Sigmoid colon (tissue), 7 donors: ENCODE measurements around the gene TRAF4. TPM values are rescaled to one million over a fixed set of nuclear protein-coding genes. Genes with fewer than 3 reads are reported as not detected.
A peak's percentile ranks its signal among the peaks of the same experiment; 100 is the strongest.

Source experiments
- DNase-seq: peaks from one replicate; pipeline ENCODE4 v3.0.0-alpha.2; 2019
- H3K27ac ChIP-seq, 4 donors: fragments of 200-600 bp; sonication (generic); one replicate each; pipeline ENCODE4 v1.5.1; 2016 to 2019; ENCODE audit warnings: mild to moderate bottlenecking in 1 of 4
- H3K27me3 ChIP-seq, 3 donors: fragments of 200-600 bp; sonication (generic); one replicate each; pipeline ENCODE4 v1.5.1; 2019; ENCODE audit warnings: mild to moderate bottlenecking in 1 of 3
- H3K36me3 ChIP-seq, 4 donors: fragments of 200-600 bp; sonication (generic); one replicate each; pipeline ENCODE4 v1.5.1; 2016 to 2019
- H3K4me1 ChIP-seq, 4 donors: fragments of 200-600 bp; sonication (generic); one replicate each; pipeline ENCODE4 v1.5.1; 2017 to 2019
- H3K4me3 ChIP-seq, 4 donors: fragments of 200-600 bp; sonication (generic); one replicate each; pipeline ENCODE4 v1.5.1; 2017 to 2019; ENCODE audit warnings: mild to moderate bottlenecking in 2 of 4, moderate library complexity in 1 of 4
- H3K9me3 ChIP-seq, 4 donors: fragments of 200-600 bp in 3 of 4; sonication (generic) in 3 of 4; one replicate each; pipeline versions ENCODE4 v1.5.1 to v1.6.1; 2013 to 2019
- EP300 ChIP-seq, 4 donors: sonication (generic); formaldehyde crosslinking; IDR thresholded peaks; one replicate each; pipeline ENCODE4 v1.6.1; 2017; ENCODE audit warnings: antibody characterized with exemption in 4 of 4
- POLR2A ChIP-seq, 2 donors: fragments of 450-650 bp; IDR thresholded peaks; one replicate each; pipeline ENCODE4 v1.6.1; 2016; ENCODE audit warnings: antibody characterized with exemption in 2 of 2, mild to moderate bottlenecking in 2 of 2, moderate library complexity in 2 of 2
- POLR2AphosphoS5 ChIP-seq, 4 donors: sonication (generic); formaldehyde crosslinking; IDR thresholded peaks; one replicate each; pipeline ENCODE4 v1.6.1; 2017; ENCODE audit warnings: antibody characterized with exemption in 4 of 4
- WGBS, 2 donors: extraction: QIAGEN DNeasy Blood & Tissue Kit; methylation state at CpG; one replicate each; pipeline ENCODE4 v1.1.7; 2013; 5-methylcytosine and 5-hydroxymethylcytosine counted together
- intact Hi-C: fragments of 100-400 bp; cut with DNase I; formaldehyde crosslinking; loops from one replicate; pipeline ENCODE4 v1.15.1; 2023
- polyA plus RNA-seq, 3 donors: library from polyadenylated mRNA; stranded (reverse); fragments of 200-250 nt; gene quantifications; one replicate each; pipeline ENCODE4 v1.2.3, GENCODE V29; 2013
- total RNA-seq, 4 donors: library from RNA; depleted of rRNA; stranded (reverse); fragments of >200 nt; gene quantifications; one replicate each; pipeline ENCODE4 v1.1.0, GENCODE V29; 2016
- TF ChIP-seq, protein P1 (sequence below), 4 experiments: fragments of 450-650 bp in 3 of 4; fragments of 200-600 bp in 1 of 4; IDR thresholded peaks; one replicate each; pipeline ENCODE4 v1.5.1; 2016 to 2019; ENCODE audit warnings: antibody characterized with exemption in 4 of 4, mild to moderate bottlenecking in 3 of 4, moderate library complexity in 2 of 4
- donor health status: healthy with polysubstance abuse.
- donor health status: Bipolar disorder and iron deficiency.
- donor health status: healthy.

TRAF4 gene
- total and polyA plus RNA-seq, 7 donors: 3.9 to 94.1 (median 11.6) TPM

DNA sequence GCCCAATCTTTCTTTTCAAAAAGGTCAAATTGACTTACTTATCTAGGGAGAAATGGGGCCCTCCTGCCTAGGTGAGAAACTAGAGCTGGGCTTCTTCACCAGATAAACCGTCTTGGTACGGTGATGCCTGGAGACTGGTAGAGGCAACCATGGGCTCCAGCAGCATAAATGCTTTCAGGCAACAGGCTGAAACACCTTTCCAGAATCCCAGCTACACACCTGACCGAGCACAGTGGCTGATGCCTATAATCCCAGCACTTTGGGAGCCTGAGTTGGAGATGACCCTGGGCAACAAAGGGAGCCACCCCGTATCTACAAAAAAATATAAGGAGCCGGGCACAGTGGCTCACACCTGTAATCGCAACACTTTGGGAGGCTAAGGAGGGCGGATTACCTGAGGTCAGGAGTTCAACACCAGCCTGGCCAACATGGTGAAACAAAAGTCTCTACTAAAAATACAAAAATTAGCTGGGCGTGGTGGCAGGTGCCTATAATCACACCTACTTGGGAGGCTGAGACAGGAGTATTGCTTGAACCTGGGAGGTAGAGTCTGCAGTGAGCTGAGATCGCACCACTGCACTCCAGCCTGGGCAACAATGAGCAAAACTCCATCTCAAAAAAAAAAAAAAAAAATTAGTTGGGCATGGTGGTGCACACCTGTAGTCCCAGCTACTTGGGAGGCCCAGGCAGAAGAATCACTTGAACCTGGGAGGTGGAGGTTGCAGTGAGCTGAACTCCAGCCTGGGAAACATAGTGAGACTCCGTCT, 8.0 kb downstream of the TRAF4 start:
- Histone ChIP-seq H3K4me1 (peaks cover 0 to 11% (median 5%) of the 10 kb centered on the region in 4 donors), H3K9me3 (no peaks in the 10 kb centered on the region), H3K4me3 (no peak overlapping the region), H3K36me3 (peaks cover 0 to 13% (median 4%) of the 10 kb centered on the region in 4 donors), H3K27me3 (no peaks in the 10 kb centered on the region), H3K27ac (no peak overlapping the region)
- intact Hi-C loops: no loop called here
- TF ChIP-seq, protein P1, sequence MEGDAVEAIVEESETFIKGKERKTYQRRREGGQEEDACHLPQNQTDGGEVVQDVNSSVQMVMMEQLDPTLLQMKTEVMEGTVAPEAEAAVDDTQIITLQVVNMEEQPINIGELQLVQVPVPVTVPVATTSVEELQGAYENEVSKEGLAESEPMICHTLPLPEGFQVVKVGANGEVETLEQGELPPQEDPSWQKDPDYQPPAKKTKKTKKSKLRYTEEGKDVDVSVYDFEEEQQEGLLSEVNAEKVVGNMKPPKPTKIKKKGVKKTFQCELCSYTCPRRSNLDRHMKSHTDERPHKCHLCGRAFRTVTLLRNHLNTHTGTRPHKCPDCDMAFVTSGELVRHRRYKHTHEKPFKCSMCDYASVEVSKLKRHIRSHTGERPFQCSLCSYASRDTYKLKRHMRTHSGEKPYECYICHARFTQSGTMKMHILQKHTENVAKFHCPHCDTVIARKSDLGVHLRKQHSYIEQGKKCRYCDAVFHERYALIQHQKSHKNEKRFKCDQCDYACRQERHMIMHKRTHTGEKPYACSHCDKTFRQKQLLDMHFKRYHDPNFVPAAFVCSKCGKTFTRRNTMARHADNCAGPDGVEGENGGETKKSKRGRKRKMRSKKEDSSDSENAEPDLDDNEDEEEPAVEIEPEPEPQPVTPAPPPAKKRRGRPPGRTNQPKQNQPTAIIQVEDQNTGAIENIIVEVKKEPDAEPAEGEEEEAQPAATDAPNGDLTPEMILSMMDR (IDR thresholded peaks at IDR 0.05): no peak
- TF ChIP-seq EP300 (IDR thresholded peaks at IDR 0.05) (no peak), POLR2AphosphoS5 (IDR thresholded peaks at IDR 0.05) (no peak), POLR2A (IDR thresholded peaks at IDR 0.05) (no peak)
- WGBS, 2 donors: 92 to 94% methylated on average over 10 of the region's 10 CpGs
- DNase-seq: no peak

DNA sequence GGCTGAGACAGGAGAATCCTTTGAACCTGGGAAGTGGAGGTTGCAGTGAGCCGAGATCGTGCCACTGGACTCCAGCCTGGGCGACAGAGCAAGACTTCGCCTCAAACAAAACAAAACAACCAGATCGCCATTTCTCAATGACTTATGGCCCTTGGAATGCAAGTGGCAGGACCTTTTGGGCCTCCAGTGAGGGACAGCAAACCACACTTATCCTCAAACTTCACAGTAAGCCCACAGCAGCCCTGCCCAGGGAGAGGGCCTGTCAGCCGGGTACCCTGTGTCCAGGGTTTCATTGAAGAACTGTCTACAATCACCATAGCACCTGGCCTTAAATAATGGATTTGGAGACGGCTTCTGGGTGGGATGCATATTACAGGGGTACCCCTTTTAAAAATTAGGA, 11.7 kb downstream of the TRAF4 start:
- intact Hi-C loops: no loop called here

DNA sequence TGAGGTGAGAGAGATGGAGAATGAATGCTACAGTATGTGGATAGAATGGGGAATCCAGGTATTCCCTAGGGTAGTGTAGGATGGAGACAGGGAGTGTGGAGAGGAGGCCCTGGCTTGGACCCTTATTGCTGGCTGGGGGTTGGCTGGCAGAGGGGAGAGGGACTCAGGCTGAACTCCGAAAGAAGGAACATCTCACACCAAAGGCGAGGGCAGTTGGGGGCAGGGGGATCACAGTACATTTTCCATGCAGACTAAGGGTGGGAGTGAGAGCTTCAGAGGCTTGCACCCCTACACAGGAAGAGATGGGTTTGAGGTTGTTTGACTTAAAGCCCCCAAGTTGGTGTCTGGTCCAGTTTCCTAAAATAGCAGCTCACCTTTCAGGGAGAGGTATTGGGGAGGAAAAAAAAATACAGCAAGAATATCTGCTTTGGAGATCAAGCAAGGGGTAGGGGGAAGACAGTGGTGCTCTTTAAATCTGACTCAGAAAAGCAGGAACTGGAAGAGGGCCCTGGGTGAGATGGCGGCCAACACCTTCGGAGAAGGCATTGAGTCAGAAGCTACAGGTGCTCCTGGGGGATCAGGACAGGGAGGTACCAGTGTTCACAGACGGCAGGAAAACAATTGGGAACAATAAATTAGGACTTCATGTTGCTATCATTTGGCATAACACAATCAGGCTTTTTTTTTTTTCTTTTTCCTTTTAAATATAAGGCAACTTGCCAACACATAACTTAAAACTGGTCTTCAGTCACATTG, 12.4 kb downstream of the TRAF4 start:
- no peaks in the 10 kb centered on the region for H3K9me3 ChIP-seq
- TF ChIP-seq POLR2AphosphoS5 (IDR thresholded peaks at IDR 0.05) (no peak), POLR2A (IDR thresholded peaks at IDR 0.05) (no peak), EP300 (IDR thresholded peaks at IDR 0.05) (no peak)
- TF ChIP-seq, protein P1 (IDR thresholded peaks at IDR 0.05): no peak
- peaks cover 0 to 36% (median 12%) of the 10 kb centered on the region in 4 donors for H3K36me3 ChIP-seq
- no peak overlapping the region for H3K4me3 ChIP-seq
- WGBS, 2 donors: 83 to 92% methylated on average over 5 of the region's 5 CpGs
- peaks cover 0 to 6% (median under 1%) of the 10 kb centered on the region in 4 donors for H3K4me1 ChIP-seq
- no peaks in the 10 kb centered on the region for H3K27me3 ChIP-seq
- DNase-seq: no peak
- intact Hi-C loops: no loop called here
- no peak overlapping the region for H3K27ac ChIP-seq

More for the DNA sequence above, 11.7 kb downstream of the TRAF4 start:
- Histone ChIP-seq H3K27me3 (no peaks in the 10 kb centered on the region), H3K27ac (no peak overlapping the region), H3K4me3 (no peak overlapping the region), H3K9me3 (no peaks in the 10 kb centered on the region), H3K36me3 (peaks cover 0 to 36% (median 12%) of the 10 kb centered on the region in 4 donors), H3K4me1 (peaks cover 0 to under 1% (median 0%) of the 10 kb centered on the region in 4 donors)
- whole genome bisulfite sequencing, 2 donors: 90 to 94% methylated on average over 7 of the region's 7 CpGs
- TF ChIP-seq POLR2AphosphoS5 (IDR thresholded peaks at IDR 0.05) (no peak), EP300 (IDR thresholded peaks at IDR 0.05) (no peak), POLR2A (IDR thresholded peaks at IDR 0.05) (no peak)
- TF ChIP-seq, protein P1 (IDR thresholded peaks at IDR 0.05): no peak
- DNase-seq: no peak

DNA sequence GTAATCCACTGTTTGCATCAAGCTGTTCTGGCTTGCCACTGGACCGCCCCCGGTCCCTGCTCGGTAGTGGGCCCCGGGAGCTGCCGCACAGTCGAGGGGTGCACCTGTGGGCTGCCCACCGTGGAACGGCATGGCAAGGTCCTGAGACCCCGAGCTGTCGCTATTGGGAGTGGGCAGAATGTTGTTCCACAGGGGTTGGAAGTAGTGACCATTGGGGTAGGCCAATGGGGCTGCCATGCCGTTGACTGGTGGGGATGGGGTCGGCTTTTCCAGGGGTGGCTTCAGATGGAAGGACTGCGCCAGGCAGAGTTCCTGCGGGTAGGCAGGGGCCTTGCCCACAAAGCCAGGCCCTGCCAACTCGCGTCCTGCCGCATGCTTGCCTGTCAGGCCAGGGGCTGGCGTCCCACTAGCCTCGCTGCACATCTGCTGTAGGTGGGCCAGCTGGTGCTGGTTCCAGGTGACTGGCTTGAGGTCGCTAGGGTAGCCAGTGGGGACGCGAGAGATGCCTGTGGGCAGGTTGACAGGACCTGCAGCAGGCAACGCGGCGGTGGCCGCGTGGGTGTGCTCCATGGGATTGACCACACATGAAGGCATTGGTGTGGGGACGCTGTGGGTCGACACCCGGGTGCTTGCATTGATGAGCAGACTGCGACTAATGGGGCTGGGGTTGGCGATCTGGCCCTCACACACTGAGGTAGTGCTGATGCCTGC, 14.8 kb downstream of the TRAF4 start:
- 96 to 97% methylated on average over 32 of the region's 32 CpGs for WGBS, 2 donors
- DNase-seq: peak; percentile 64
- TF ChIP-seq POLR2A (IDR thresholded peaks at IDR 0.05) (no peak), POLR2AphosphoS5 (IDR thresholded peaks at IDR 0.05) (no peak), EP300 (IDR thresholded peaks at IDR 0.05) (no peak)
- TF ChIP-seq, protein P1 (IDR thresholded peaks at IDR 0.05): no peak
- intact Hi-C loops: no loop called here
- H3K27me3 ChIP-seq: no peaks in the 10 kb centered on the region
- H3K4me1 ChIP-seq: peaks cover 0 to 12% (median 4%) of the 10 kb centered on the region in 4 donors
- H3K4me3 ChIP-seq: no peak overlapping the region
- peaks cover 0 to 36% (median 12%) of the 10 kb centered on the region in 4 donors for H3K36me3 ChIP-seq
- no peak overlapping the region for H3K27ac ChIP-seq
- H3K9me3 ChIP-seq: no peaks in the 10 kb centered on the region
